ENCODE results near the gene TMEM80.

The TMEM80 gene

GRCh38 chr11:655036-655726 lies 40.4 kb upstream of the TMEM80 start:
- no peak overlapping the region for H3K27ac ChIP-seq (ENCODE audit: poor library complexity, severe bottlenecking)
- H3K4me1 ChIP-seq (ENCODE audit: insufficient read depth, poor library complexity, severe bottlenecking) = no peaks in the 10 kb centered on the region
- ATAC-seq (ENCODE audit: low read depth) = no peak
- DNase-seq (ENCODE audit: low spot score) = no peak
- peaks cover 50% of the 10 kb centered on the region for H3K36me3 ChIP-seq (ENCODE audit: low read depth)
- no peak overlapping the region for H3K4me3 ChIP-seq (ENCODE audit: severe bottlenecking)
- H3K9me3 ChIP-seq (ENCODE audit: severe bottlenecking) = no peaks in the 10 kb centered on the region
- TF ChIP-seq CTCF (IDR thresholded peaks at IDR 0.05; ENCODE audit: poor library complexity, severe bottlenecking) = no peak
- no peaks in the 10 kb centered on the region for H3K27me3 ChIP-seq (ENCODE audit: insufficient read depth, poor library complexity, severe bottlenecking)

- Histone ChIP-seq H3K36me3 (ENCODE audit: low read depth) (peaks cover 40% of the 10 kb centered on the region), H3K4me1 (ENCODE audit: insufficient read depth, poor library complexity, severe bottlenecking) (no peaks in the 10 kb centered on the region), H3K4me3 (ENCODE audit: severe bottlenecking) (no peak overlapping the region), H3K27ac (ENCODE audit: poor library complexity, severe bottlenecking) (no peak overlapping the region), H3K9me3 (ENCODE audit: severe bottlenecking) (no peaks in the 10 kb centered on the region), H3K27me3 (ENCODE audit: insufficient read depth, poor library complexity, severe bottlenecking) (no peaks in the 10 kb centered on the region)
- DNase-seq (ENCODE audit: low spot score) (no peak), ATAC-seq (ENCODE audit: low read depth) (no peak)
- no peak for TF ChIP-seq CTCF (IDR thresholded peaks at IDR 0.05; ENCODE audit: poor library complexity, severe bottlenecking)
Measured at GRCh38 chr11:656426-656825, 39.2 kb upstream of the TMEM80 start.

GRCh38 chr11:656866-657265 lies 38.8 kb upstream of the TMEM80 start:
- Histone ChIP-seq H3K27me3 (ENCODE audit: insufficient read depth, poor library complexity, severe bottlenecking) (no peaks in the 10 kb centered on the region), H3K27ac (ENCODE audit: poor library complexity, severe bottlenecking) (no peak overlapping the region), H3K4me3 (ENCODE audit: severe bottlenecking) (no peak overlapping the region), H3K9me3 (ENCODE audit: severe bottlenecking) (no peaks in the 10 kb centered on the region), H3K36me3 (ENCODE audit: low read depth) (peaks cover 40% of the 10 kb centered on the region), H3K4me1 (ENCODE audit: insufficient read depth, poor library complexity, severe bottlenecking) (no peaks in the 10 kb centered on the region)
- TF ChIP-seq CTCF (IDR thresholded peaks at IDR 0.05; ENCODE audit: poor library complexity, severe bottlenecking) = no peak
- DNase-seq (ENCODE audit: low spot score) (no peak), ATAC-seq (ENCODE audit: low read depth) (no peak)

GRCh38 chr11:657691-658126 lies 37.9 kb upstream of the TMEM80 start:
- H3K4me3 ChIP-seq (ENCODE audit: severe bottlenecking) = no peak overlapping the region
- no peak for TF ChIP-seq CTCF (IDR thresholded peaks at IDR 0.05; ENCODE audit: poor library complexity, severe bottlenecking)
- H3K36me3 ChIP-seq (ENCODE audit: low read depth) = peaks cover 39% of the 10 kb centered on the region
- no peak overlapping the region for H3K27ac ChIP-seq (ENCODE audit: poor library complexity, severe bottlenecking)
- H3K4me1 ChIP-seq (ENCODE audit: insufficient read depth, poor library complexity, severe bottlenecking) = no peaks in the 10 kb centered on the region
- no peaks in the 10 kb centered on the region for H3K9me3 ChIP-seq (ENCODE audit: severe bottlenecking)
- no peak for ATAC-seq (ENCODE audit: low read depth)
- H3K27me3 ChIP-seq (ENCODE audit: insufficient read depth, poor library complexity, severe bottlenecking) = no peaks in the 10 kb centered on the region
- no peak for DNase-seq (ENCODE audit: low spot score)

GRCh38 chr11:659532-660085 lies 36.0 kb upstream of the TMEM80 start:
- no peaks in the 10 kb centered on the region for H3K27me3 ChIP-seq (ENCODE audit: insufficient read depth, poor library complexity, severe bottlenecking)
- no peaks in the 10 kb centered on the region for H3K9me3 ChIP-seq (ENCODE audit: severe bottlenecking)
- no peak overlapping the region for H3K4me3 ChIP-seq (ENCODE audit: severe bottlenecking)
- H3K27ac ChIP-seq (ENCODE audit: poor library complexity, severe bottlenecking) = no peak overlapping the region
- DNase-seq (ENCODE audit: low spot score) (no peak), ATAC-seq (ENCODE audit: low read depth) (no peak)
- TF ChIP-seq CTCF (IDR thresholded peaks at IDR 0.05; ENCODE audit: poor library complexity, severe bottlenecking) = no peak
- H3K36me3 ChIP-seq (ENCODE audit: low read depth) = peaks cover 50% of the 10 kb centered on the region
- H3K4me1 ChIP-seq (ENCODE audit: insufficient read depth, poor library complexity, severe bottlenecking) = no peaks in the 10 kb centered on the region

All from RWPE2 (cell line).